HG02943 (cell line): ENCODE results near the gene ATRNL1.

Source experiments
- ATAC-seq: cut with Tn5 transposase; IDR thresholded peaks from one replicate; pipeline ENCODE4 v1.9.1; 2021; ENCODE audit warnings: mild to moderate bottlenecking, low read depth, moderate library complexity; ENCODE audit not compliant: unreplicated experiment

The ATRNL1 gene

DNA sequence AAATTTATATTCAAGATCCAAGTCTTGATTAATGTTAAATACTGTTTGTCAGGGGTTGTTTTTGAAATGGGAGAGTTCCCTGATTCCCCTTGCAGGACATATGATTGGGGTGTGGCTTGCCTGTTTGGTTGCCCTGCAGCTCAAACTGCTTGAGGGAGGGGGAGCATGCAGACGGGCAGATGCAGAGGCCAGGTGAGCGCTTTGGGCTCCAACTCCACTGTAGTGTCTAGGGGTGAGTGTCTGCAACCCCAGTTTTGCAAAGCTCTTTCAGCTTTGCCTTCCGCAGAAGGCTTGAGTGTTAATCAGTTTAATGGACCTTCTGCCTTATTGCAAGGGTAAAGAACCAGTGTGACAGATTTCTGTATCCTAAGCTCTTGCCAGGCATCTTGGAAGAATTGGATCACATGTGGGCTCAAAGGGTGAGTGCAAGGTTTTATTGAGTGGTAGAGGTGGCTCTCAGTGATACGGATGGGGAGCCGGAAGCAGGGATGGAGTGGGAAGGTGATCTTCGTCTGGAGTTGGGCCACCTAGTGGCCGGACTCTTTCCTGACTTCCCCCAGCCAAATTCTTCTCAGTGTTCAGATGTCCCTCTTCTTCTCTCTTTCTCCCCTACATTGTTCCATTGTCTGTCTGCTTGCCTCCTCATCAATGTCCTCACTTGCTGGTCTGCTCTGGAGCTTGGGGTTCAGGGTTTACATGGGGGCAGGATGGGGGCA lies 479.7 kb downstream of the ATRNL1 start:
- no peak for ATAC-seq

GRCh38 chr10:115580239-115580638 lies 487.1 kb downstream of the ATRNL1 start:
- no peak for ATAC-seq

- ATAC-seq, result no peak
Measured at GRCh38 chr10:115593060-115593459, 499.9 kb downstream of the ATRNL1 start.

DNA sequence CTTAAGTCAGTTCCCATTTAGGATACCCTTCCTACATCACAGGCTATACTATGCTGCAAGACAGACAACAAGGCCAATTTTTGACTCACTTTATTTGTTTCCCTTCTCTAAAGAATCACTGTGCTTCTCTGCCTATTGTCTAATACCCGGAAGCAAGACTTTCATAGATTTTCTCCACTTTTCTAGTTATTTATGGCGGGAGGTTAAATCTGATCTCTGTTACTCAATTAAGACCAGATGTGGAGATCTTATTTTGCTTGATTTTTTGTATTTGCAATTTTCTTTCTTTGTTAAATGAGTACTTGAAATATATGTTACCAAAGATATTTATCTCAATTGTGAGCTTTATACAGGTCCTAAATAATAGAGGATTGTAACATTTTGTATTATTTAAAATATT lies 511.5 kb downstream of the ATRNL1 start:
- no peak for ATAC-seq

GRCh38 chr10:115606086-115606485 lies 512.9 kb downstream of the ATRNL1 start:
- no peak for ATAC-seq

DNA sequence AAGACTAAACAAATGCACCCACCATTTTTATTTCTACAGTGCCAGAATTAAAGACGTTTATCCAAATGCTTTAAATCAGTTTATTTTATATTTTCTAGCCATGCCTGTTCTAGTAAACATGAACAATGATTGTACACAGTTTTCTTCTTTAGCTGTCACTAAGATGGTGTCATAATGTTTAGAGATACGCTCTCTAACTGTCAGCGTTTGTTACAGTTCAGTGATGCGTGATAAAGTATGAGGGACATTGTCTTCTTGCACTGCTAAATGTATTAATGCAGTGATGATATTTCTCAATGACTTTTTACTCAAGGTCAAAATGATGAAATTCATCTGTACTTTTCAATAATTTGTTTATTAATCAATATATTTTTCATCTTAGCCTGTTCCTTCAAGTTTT lies 513.6 kb downstream of the ATRNL1 start:
- no peak for ATAC-seq

- ATAC-seq, result no peak
Measured at GRCh38 chr10:115624448-115624847, 531.3 kb downstream of the ATRNL1 start.

DNA sequence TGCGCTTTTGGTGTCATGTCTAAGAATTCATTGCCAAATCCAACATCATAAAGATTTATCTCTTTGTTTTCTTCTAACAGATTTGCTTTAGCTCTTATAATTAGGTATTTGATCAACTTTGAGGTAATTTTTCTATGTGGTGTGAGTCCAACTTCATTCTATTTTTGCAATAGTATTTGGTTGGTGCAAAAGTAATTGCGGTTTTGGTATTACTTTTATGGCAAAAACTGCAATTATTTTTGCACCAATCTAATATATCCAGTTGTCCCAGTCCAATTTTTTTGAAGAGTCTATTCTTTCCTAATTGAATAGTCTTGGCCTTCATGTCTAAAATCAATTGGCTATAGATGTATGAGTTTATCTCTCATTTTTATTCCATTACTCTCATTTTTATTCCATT lies 535.5 kb downstream of the ATRNL1 start:
- no peak for ATAC-seq

- no peak for ATAC-seq
Measured at GRCh38 chr10:115638246-115638645, 545.1 kb downstream of the ATRNL1 start.

DNA sequence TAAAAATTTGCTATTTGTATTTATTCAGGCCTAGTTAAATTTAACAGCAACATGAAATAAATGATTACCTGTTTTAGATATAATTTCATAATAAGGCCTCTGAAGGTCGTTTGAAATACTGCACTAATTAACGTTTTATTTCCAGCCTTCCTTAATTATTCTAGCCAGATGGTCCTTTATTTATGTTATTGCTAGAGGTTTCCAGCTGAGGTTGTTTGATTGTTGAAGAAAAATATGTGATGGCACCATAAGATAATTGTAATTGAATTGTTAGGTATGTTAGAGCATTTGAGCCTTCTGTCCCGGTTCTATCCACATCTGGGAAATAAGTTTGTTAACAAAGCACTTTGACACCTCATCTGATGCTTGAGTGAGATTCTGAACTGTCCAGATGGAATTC lies 556.1 kb downstream of the ATRNL1 start:
- no peak for ATAC-seq

DNA sequence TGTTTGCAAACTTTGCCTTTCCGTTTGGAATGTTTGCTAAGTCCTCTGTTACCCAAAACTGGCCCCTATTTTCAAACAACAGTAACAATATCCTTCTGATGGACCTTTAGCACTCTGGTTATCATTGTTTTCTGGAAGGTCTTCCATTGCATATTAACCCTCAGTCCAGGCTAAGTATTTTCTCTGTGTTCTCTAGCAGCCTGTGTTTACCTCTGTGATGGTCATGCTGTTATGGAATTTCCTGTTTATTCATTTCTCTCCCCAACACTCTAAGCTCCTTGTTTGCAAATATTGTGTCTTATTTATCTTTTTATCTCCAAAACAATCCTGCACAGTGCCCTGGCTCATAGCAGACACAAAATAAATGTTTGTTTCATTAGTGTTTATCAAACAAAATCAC lies 560.3 kb downstream of the ATRNL1 start:
- ATAC-seq, result no peak

- ATAC-seq, result no peak
Measured at GRCh38 chr10:115654961-115655360, 561.8 kb downstream of the ATRNL1 start.

GRCh38 chr10:115657161-115657860 lies 564.1 kb downstream of the ATRNL1 start:
- ATAC-seq, result no peak

- no peak for ATAC-seq
Measured at GRCh38 chr10:115659616-115660015, 566.5 kb downstream of the ATRNL1 start.

GRCh38 chr10:115660391-115660790 lies 567.2 kb downstream of the ATRNL1 start:
- no peak for ATAC-seq

DNA sequence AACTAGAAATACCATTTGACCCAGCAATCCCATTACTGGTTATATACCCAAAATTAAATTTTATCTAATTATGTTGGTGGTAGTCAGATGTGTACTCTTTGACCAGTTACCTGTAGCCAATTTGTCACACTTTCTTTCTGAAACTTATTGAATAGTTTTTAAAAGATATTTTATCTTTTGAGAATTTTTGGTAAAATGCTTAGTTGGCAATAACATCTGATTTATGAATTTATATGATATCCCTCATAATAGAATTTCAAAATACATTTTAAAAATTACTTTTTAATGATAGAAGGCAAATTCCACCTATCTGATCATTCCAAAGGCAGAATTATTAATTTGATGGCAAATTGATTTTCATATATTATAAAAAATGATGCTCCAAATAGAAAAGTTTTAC lies 569.3 kb downstream of the ATRNL1 start:
- no peak for ATAC-seq

- ATAC-seq, result no peak
Measured at GRCh38 chr10:115665549-115665948, 572.4 kb downstream of the ATRNL1 start.

DNA sequence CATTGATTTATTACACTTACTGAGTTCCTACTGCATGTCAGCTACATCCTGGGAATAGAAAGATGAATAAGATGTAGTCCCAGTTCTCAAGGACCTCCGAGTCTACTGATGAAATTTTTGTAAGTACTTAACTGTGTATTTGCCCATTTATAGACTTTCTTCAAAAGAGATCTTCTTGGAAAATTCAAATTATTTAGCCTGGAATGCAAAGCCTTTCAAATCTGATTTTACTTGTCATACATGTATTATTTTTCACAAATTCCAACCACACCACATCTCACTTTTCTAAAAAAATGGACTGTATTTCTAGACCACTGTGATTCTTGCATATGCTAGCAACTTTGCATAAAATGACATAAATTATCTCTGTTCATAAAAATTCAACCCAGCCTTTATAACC lies 581.3 kb downstream of the ATRNL1 start:
- no peak for ATAC-seq

- no peak for ATAC-seq
Measured at GRCh38 chr10:115696747-115697146, 603.6 kb downstream of the ATRNL1 start.

DNA sequence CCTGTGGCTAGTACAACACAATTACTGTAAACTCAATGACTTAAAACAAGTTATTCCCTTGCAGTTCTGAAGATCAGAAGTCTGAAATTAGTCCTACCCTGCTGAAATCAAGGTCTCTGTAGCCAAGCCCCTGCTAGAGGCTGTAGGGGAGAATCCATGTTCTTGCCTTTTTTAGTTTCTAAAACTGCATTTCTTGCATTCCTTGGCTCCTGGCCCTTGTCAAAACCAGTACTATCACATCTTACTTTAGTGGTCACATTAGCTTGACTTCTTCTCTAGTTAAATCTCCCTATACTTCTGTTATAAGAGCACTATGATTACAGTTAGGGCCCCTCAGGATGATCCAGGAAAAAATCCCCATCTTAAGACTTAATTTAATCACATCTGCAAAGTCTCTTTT lies 612.9 kb downstream of the ATRNL1 start:
- no peak for ATAC-seq

- ATAC-seq, result no peak
Measured at GRCh38 chr10:115706488-115707076, 613.4 kb downstream of the ATRNL1 start.

GRCh38 chr10:115710136-115710535 lies 617.0 kb downstream of the ATRNL1 start:
- ATAC-seq, result no peak
